HepG2 (cell line): ENCODE measurements around the gene RAB40C. TPM values are rescaled to one million over a fixed set of nuclear protein-coding genes. Genes with fewer than 3 reads are reported as not detected.

Source experiments
- AGO1 ChIP-seq: fragments of 200-400 bp; formaldehyde crosslinking; IDR thresholded peaks from 2 replicates; pipeline ENCODE4 v1.6.1; 2017; ENCODE audit warnings: mild to moderate bottlenecking, low read depth, low read length, moderate library complexity; ENCODE audit not compliant: poor library complexity, severe bottlenecking
- BCL6 ChIP-seq: IDR thresholded peaks from 2 replicates; pipeline ENCODE4 v1.6.1; 2016; ENCODE audit warnings: missing genetic modification reagents, missing compliant biosample characterization
- ETV6 ChIP-seq: sonication (generic); formaldehyde crosslinking; conservative IDR thresholded peaks from 2 replicates; pipeline ENCODE4 v1.4.0; 2020; ENCODE audit warnings: missing genetic modification reagents
- FOXA3 ChIP-seq: IDR thresholded peaks from 2 replicates; pipeline ENCODE4 v1.6.1; 2016; ENCODE audit warnings: missing genetic modification reagents, missing compliant biosample characterization
- MAZ ChIP-seq, 2 experiments: sonication (generic) in 1 of 2; formaldehyde crosslinking in 1 of 2; IDR thresholded peaks; 2 replicates each; pipeline versions ENCODE4 v1.5.0 to v1.6.1; 2012 to 2020; ENCODE audit warnings: low read depth in 2 of 2, mild to moderate bottlenecking in 2 of 2, borderline replicate concordance in 1 of 2, improper control_type of control experiment in 1 of 2, low read length in 1 of 2, missing genetic modification reagents in 1 of 2, moderate library complexity in 1 of 2
- MZF1 ChIP-seq: sonication (generic); formaldehyde crosslinking; IDR thresholded peaks from 2 replicates; pipeline ENCODE4 v1.8.1; 2023; ENCODE audit warnings: mild to moderate bottlenecking, missing genetic modification reagents, borderline replicate concordance
- PAF1 ChIP-seq: IDR thresholded peaks from 2 replicates; pipeline ENCODE4 v1.6.1; 2016; ENCODE audit warnings: missing genetic modification reagents, missing compliant biosample characterization
- PHF8 ChIP-seq: sonication (generic); formaldehyde crosslinking; IDR thresholded peaks from 2 replicates; pipeline ENCODE4 v1.5.0; 2020; ENCODE audit warnings: missing genetic modification reagents
- POGZ ChIP-seq: sonication (generic); formaldehyde crosslinking; IDR thresholded peaks from 2 replicates; pipeline ENCODE4 v1.4.0; 2020; ENCODE audit warnings: mild to moderate bottlenecking, missing genetic modification reagents
- SIX1 ChIP-seq: sonication (generic); formaldehyde crosslinking; IDR thresholded peaks from 2 replicates; pipeline ENCODE4 v1.4.0; 2020; ENCODE audit warnings: missing genetic modification reagents, borderline replicate concordance
- SP2 ChIP-seq: sonication (generic); formaldehyde crosslinking; IDR thresholded peaks from 2 replicates; pipeline ENCODE4 v1.5.1; 2020; ENCODE audit warnings: mild to moderate bottlenecking, missing genetic modification reagents
- WIZ ChIP-seq: sonication (generic); formaldehyde crosslinking; IDR thresholded peaks from 2 replicates; pipeline ENCODE4 v1.5.1; 2020; ENCODE audit warnings: mild to moderate bottlenecking, missing genetic modification reagents
- XRCC5 ChIP-seq: fragments of 200-400 bp; formaldehyde crosslinking; optimal IDR thresholded peaks from 2 replicates; pipeline ENCODE3; 2017; ENCODE audit warnings: mild to moderate bottlenecking, low read length
- ZFP37 ChIP-seq: sonication (generic); formaldehyde crosslinking; IDR thresholded peaks from 2 replicates; pipeline ENCODE4 v1.4.0; 2020; ENCODE audit warnings: missing genetic modification reagents, borderline replicate concordance
- ZNF274 ChIP-seq: sonication (generic); formaldehyde crosslinking; IDR thresholded peaks from 2 replicates; pipeline ENCODE4 v1.5.1; 2020; ENCODE audit warnings: mild to moderate bottlenecking, missing genetic modification reagents
- ZNF44 ChIP-seq: sonication (generic); formaldehyde crosslinking; IDR thresholded peaks from 2 replicates; pipeline ENCODE4 v1.5.1; 2020; ENCODE audit warnings: mild to moderate bottlenecking, missing genetic modification reagents
- ZNF644 ChIP-seq: IDR thresholded peaks from 2 replicates; pipeline ENCODE4 v1.6.1; 2016; ENCODE audit warnings: low read depth
- ZNF782 ChIP-seq: sonication (generic); formaldehyde crosslinking; IDR thresholded peaks from 2 replicates; pipeline ENCODE4 v1.4.0; 2020; ENCODE audit warnings: missing genetic modification reagents, mild to moderate bottlenecking, borderline replicate concordance
- ZNF83 ChIP-seq: sonication (generic); formaldehyde crosslinking; IDR thresholded peaks from 2 replicates; pipeline ENCODE4 v1.4.0; 2020; ENCODE audit warnings: missing genetic modification reagents, mild to moderate bottlenecking, borderline replicate concordance
- polyA plus RNA-seq, 8 experiments: library from polyadenylated mRNA; depleted of rRNA in 3 of 8; stranded (reverse) in 7 of 8; unstranded in 1 of 8; fragments of >200 nt; fragmentation: Illumina TruSeq in 4 of 8; extraction: Trizol in 4 of 8; gene quantifications; 2 replicates each; pipeline versions ENCODE4 v1.2.1 to v1.2.3, GENCODE V29; 2011 to 2016; ENCODE audit warnings: low read depth in 4 of 8, missing spikeins in 1 of 8, mixed read lengths in 1 of 8; ENCODE audit not compliant: insufficient read depth in 1 of 8
- total RNA-seq, 5 experiments: library from RNA; depleted of rRNA; stranded (reverse); fragments of >200 nt; fragmentation: Illumina TruSeq; extraction: Trizol; gene quantifications; 2 replicates each; pipeline ENCODE4 v1.2.3, GENCODE V29; 2016; ENCODE audit warnings: low read depth in 1 of 5
- TF ChIP-seq, protein P1 (sequence below): IDR thresholded peaks from 2 replicates; pipeline ENCODE4 v1.6.1; 2016; ENCODE audit warnings: mild to moderate bottlenecking
- TF ChIP-seq, protein P2 (sequence below): sonication (generic); formaldehyde crosslinking; IDR thresholded peaks from 2 replicates; pipeline ENCODE4 v1.4.0; 2020; ENCODE audit warnings: missing genetic modification reagents
- TF ChIP-seq, protein P3 (sequence below): sonication (generic); formaldehyde crosslinking; conservative IDR thresholded peaks from 2 replicates; pipeline ENCODE4 v1.8.0; 2022; ENCODE audit warnings: mild to moderate bottlenecking, moderate library complexity, missing genetic modification reagents

RAB40C gene
- total and polyA plus RNA-seq, 2 of the 13 experiments (the other 11 are each of a cell fraction or from before 2014, with no cell fraction given) = 7.7 to 11.5 TPM

DNA sequence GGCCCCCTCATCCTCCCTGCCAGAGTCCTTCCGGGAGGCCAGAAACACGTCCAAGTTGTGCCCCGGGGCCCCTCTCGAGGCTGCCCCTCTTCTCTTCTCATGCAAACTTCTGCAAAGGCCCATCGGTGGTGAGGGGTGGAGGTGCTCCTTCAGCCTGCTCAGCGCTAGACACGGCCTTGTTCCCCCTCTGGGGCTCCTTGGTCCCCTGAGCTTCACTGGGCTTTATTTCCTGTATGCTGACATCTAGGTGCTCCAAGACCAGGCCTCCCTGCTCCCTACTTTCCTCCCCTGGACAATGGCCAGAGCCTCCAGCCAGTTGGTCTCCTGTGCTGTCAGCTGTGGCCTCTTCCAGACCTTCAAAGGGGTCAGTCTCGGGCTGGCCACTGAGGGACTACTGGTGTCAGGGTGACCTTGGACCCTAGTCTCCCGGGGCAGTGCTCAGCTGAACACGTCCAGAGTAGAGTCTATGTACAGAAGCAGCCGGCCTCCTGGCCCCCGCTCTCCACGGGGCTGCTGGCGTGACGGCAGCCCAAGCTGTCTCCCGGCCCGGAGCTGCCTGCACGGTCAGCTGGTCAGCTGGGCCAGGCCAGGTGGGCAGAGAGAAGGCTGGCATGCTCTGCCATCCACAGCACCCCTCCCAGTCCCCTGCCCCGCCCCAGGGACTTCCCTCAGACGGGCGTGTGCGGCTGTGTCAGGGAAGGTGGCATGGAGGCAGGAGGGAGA is 31.4 kb upstream of the RAB40C start (continued):
- no peak for TF ChIP-seq PAF1 (CRISPR knock-in tag)
- TF ChIP-seq, protein P1, sequence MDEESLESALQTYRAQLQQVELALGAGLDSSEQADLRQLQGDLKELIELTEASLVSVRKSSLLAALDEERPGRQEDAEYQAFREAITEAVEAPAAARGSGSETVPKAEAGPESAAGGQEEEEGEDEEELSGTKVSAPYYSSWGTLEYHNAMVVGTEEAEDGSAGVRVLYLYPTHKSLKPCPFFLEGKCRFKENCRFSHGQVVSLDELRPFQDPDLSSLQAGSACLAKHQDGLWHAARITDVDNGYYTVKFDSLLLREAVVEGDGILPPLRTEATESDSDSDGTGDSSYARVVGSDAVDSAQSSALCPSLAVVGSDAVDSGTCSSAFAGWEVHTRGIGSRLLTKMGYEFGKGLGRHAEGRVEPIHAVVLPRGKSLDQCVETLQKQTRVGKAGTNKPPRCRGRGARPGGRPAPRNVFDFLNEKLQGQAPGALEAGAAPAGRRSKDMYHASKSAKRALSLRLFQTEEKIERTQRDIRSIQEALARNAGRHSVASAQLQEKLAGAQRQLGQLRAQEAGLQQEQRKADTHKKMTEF (CRISPR knock-in tag) = peak; percentile 85
- peak; percentile 77 for TF ChIP-seq FOXA3 (CRISPR knock-in tag)
- TF ChIP-seq AGO1 = peak; percentile 6
- 0 out of 2 replicates have a peak, but pooled peaks have one; percentile 32 for TF ChIP-seq ZFP37 (CRISPR knock-in tag)
- TF ChIP-seq SP2 (CRISPR knock-in tag) = no peak
- no peak for TF ChIP-seq SIX1
- TF ChIP-seq ZNF44 = 0 out of 2 replicates have a peak, but pooled peaks have one; percentile 28
- peak; percentile 67; the same call in 1 of the 2 replicates for TF ChIP-seq ZNF644 (CRISPR knock-in tag)
- TF ChIP-seq, protein P2, sequence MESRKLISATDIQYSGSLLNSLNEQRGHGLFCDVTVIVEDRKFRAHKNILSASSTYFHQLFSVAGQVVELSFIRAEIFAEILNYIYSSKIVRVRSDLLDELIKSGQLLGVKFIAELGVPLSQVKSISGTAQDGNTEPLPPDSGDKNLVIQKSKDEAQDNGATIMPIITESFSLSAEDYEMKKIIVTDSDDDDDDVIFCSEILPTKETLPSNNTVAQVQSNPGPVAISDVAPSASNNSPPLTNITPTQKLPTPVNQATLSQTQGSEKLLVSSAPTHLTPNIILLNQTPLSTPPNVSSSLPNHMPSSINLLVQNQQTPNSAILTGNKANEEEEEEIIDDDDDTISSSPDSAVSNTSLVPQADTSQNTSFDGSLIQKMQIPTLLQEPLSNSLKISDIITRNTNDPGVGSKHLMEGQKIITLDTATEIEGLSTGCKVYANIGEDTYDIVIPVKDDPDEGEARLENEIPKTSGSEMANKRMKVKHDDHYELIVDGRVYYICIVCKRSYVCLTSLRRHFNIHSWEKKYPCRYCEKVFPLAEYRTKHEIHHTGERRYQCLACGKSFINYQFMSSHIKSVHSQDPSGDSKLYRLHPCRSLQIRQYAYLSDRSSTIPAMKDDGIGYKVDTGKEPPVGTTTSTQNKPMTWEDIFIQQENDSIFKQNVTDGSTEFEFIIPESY (CRISPR knock-in tag) = peak; percentile 68
- TF ChIP-seq, protein P3, sequence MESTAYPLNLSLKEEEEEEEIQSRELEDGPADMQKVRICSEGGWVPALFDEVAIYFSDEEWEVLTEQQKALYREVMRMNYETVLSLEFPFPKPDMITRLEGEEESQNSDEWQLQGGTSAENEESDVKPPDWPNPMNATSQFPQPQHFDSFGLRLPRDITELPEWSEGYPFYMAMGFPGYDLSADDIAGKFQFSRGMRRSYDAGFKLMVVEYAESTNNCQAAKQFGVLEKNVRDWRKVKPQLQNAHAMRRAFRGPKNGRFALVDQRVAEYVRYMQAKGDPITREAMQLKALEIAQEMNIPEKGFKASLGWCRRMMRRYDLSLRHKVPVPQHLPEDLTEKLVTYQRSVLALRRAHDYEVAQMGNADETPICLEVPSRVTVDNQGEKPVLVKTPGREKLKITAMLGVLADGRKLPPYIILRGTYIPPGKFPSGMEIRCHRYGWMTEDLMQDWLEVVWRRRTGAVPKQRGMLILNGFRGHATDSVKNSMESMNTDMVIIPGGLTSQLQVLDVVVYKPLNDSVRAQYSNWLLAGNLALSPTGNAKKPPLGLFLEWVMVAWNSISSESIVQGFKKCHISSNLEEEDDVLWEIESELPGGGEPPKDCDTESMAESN (CRISPR knock-in tag) = peak; percentile 45; the same call in 1 of the 2 replicates
- peak; percentile 69 for TF ChIP-seq XRCC5
- TF ChIP-seq POGZ (CRISPR knock-in tag) = peak; percentile 49; the same call in 1 of the 2 replicates
- no peak; the same call in 1 of the 2 replicates for TF ChIP-seq ZNF274 (CRISPR knock-in tag)
- peak; percentile 82 for TF ChIP-seq BCL6
- TF ChIP-seq ETV6 (CRISPR knock-in tag) = no peak
- peak; percentile 50; the same call in 1 of the 2 replicates for TF ChIP-seq MZF1 (CRISPR knock-in tag)
- peak; percentile 77 for TF ChIP-seq MAZ (IDR thresholded peaks at IDR 0.05; ENCODE audit: borderline replicate concordance, low read depth, low read length)
- peak; percentile 69; the same call in 1 of the 2 replicates for TF ChIP-seq MAZ (CRISPR knock-in tag; IDR thresholded peaks at IDR 0.05; ENCODE audit: low read depth)
- no peak for TF ChIP-seq ZNF782 (CRISPR knock-in tag)
- no peak for TF ChIP-seq PHF8 (CRISPR knock-in tag)
- no peak for TF ChIP-seq ZNF83 (CRISPR knock-in tag)
- TF ChIP-seq WIZ (CRISPR knock-in tag) = no peak
